ENCODE data around the gene SFT2D3. TPM values are rescaled to one million over a fixed set of nuclear protein-coding genes. Genes with fewer than 3 reads are reported as not detected.

Gene SFT2D3
- total RNA-seq, 1 donor from 2014 or later: 5.7 TPM

DNA sequence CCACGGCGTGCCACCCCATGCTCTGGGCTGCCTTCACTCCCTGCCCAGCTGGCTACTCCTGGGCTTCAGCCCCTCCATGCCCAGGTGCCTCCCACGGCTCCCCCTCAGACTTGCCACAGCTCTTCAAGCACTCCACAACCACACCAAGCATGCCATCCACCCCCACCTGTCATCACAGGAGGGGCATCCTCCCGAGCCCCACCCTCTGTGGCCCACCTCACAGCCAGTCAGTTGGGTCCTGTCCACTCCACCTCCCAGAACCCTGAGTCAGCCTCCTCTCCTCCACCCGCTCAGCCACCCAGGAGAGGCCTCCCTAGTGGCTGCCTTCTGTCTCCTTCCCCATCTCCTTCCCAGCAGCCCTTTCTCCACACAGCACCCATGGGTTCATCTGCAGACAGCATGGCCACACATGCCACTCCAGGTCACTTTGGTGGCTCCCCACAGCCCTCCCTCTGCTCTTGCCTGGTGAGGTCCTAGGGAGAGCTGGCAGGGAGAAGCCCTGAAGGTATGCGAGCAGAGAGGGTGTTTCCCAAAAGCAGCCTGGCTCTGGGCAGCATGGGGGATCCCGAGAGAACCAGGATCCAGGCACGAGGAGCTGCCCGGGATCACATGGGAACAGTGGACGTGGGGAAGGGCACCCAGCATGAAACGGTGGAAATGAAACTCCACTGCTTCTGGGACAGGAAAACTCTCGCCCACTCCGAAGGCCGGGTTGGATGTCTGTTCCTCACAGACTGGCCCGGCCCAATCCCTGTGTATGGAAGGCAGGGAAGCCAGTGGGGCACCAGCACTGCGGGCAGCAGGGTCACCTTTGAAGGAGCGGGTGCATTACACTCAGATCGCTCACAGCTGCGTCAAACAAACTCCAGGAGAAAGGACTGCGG is 28.7 kb upstream of the SFT2D3 start:
- TF ChIP-seq, protein P1, sequence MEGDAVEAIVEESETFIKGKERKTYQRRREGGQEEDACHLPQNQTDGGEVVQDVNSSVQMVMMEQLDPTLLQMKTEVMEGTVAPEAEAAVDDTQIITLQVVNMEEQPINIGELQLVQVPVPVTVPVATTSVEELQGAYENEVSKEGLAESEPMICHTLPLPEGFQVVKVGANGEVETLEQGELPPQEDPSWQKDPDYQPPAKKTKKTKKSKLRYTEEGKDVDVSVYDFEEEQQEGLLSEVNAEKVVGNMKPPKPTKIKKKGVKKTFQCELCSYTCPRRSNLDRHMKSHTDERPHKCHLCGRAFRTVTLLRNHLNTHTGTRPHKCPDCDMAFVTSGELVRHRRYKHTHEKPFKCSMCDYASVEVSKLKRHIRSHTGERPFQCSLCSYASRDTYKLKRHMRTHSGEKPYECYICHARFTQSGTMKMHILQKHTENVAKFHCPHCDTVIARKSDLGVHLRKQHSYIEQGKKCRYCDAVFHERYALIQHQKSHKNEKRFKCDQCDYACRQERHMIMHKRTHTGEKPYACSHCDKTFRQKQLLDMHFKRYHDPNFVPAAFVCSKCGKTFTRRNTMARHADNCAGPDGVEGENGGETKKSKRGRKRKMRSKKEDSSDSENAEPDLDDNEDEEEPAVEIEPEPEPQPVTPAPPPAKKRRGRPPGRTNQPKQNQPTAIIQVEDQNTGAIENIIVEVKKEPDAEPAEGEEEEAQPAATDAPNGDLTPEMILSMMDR (conservative IDR thresholded peaks at IDR 0.05; ENCODE audit: low read depth, low read length): no peak
- no peak for DNase-seq (ENCODE audit: low read depth)
- no peak overlapping the region for H3K4me3 ChIP-seq (ENCODE audit: low read depth, low read length)

DNA sequence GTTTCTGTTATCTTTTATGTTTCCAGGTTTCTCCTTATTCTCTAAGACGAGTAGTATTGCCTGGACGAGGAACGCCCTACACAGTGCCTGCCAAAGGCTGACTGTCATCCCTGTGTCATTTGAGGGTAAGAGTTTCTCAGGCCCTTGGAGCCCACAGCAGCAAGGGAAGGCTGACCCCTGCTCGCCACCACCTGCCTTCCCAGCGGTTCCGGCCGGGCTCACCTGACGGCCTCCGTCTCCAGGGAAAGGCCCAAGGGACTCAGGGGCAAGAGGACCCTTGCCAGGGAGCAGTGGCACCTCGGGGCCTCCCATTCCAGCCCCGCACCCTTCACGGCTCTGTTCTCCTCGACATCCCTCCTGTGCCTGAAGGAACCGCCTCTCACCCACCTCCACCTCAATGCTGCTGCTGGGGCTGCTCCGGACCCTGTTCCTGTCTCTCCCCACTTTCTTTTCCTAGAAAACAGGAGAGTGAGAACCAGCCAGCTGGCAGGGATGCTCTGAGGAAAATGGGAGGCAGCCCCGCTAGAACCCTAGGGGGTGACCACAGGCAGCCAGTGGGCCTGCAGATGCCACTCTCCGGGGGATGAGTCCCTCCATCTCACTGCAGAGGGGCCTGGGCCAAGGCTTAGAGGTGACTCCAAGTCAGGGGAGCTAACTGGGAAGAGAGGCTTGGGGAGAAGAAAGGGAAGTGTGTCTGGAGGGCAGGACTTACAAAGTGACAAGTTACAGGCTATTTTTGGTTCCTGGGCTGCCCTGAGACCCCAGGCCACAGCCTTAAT is 27.8 kb upstream of the SFT2D3 start:
- TF ChIP-seq, protein P1 (conservative IDR thresholded peaks at IDR 0.05; ENCODE audit: low read depth, low read length): no peak
- H3K4me3 ChIP-seq (ENCODE audit: low read depth, low read length): no peak overlapping the region
- DNase-seq (ENCODE audit: low read depth): no peak

DNA sequence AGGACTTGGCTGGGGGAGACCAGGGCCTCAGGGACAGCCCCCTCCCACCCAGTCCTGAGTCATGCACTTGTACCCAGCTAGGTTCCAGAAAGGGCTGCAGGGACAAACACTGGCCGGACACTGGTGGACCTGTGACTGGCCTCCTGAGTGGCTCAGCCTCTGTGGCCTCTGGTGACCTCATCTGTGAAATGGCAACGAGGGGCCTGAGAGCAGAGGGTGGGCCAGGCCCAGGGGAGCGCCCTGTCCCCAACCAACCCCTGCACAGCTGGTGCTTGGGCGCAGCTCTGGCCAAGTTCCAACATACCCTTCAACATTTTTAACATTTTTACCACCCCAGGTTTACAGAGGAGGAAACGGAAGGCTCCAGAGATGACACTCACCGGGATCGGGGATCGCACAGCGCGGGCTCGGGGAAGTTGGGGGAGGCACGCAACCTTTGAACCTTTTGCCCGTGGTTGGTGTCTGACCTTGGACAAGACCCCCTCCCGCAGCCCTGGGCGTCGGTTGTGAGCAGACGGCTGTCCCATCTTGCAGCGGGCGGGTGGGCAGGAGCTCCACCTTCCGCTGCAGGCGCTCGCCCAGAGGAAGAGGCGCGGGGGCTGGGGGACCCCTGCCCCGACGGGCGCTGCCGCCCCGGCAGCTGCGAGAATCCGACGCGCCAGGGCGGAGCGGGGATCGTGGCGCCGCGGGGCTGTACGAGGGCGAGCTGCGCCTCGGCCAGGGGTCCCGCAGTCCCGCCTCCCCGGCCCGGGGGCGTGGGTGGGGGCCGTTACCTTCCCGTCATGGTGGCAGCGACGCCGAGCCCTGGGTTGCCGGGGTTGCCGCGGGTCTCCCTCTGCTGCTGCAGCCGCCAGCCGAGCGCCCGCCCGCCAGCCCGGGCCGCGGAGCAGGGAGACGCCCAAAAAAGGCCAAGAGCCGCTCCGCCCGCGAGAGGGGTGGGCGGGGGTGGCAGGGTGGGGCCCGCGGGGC is 26.8 kb upstream of the SFT2D3 start:
- TF ChIP-seq, protein P1 (conservative IDR thresholded peaks at IDR 0.05; ENCODE audit: low read depth, low read length): no peak
- peak overlapping the region; percentile 37 for H3K4me3 ChIP-seq (ENCODE audit: low read depth, low read length)
- no peak for DNase-seq (ENCODE audit: low read depth)

DNA sequence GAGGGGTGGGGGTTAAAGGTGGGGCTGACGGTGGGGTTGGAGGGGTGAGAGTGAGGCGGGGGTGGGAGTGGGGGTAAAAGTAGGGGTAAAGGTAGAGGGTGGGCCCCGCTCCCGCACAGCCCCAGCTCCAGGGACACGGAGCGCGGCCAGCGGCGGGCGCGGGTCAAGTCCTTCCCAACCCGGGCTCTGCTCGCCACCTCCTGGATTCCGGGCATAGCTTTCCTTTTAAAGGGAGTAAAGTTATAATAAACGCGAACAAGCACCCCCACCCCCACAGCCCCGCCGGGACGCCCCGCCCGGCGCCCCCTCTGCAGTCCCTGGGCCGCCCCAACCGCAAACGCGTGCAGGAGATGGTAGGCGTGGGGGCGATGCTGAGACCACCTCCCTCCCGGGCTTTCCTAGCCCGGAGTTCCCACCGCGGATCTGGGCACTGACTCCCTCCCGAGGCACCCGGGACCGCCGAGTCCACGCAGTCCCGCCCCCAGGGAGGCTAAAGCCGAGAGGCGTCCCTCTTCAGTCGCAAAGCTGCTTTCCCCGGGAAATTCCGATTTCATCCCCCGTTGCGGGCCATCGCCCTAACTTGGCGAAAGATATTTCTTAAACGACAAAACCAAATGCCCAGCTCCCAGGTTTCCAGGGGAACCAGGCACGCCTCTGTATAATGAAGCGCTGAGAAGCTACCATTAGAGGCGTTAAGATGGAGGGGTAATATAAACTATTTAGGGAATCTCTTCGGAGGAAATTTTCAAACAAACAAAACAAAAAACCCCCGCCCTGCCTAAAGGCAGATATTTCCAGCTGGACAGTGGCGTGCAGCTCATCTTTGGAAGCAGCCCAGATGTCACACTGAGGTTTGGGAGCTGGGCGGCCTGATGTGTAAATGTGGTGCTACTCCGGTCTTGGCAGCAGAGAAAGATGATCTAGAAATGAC is 25.7 kb upstream of the SFT2D3 start, which contains the start of gene LIMS2:
LIMS2 (minus strand) TSS at position 200 of the 931 bp plus-strand sequence. CDS start 506 bp downstream, outside the sequence.
- no peak for DNase-seq (ENCODE audit: low read depth)
- H3K4me3 ChIP-seq (ENCODE audit: low read depth, low read length): peak within 1 kb of the TSS; percentile 54
- TF ChIP-seq, protein P1 (conservative IDR thresholded peaks at IDR 0.05; ENCODE audit: low read depth, low read length): peak; percentile 18

DNA sequence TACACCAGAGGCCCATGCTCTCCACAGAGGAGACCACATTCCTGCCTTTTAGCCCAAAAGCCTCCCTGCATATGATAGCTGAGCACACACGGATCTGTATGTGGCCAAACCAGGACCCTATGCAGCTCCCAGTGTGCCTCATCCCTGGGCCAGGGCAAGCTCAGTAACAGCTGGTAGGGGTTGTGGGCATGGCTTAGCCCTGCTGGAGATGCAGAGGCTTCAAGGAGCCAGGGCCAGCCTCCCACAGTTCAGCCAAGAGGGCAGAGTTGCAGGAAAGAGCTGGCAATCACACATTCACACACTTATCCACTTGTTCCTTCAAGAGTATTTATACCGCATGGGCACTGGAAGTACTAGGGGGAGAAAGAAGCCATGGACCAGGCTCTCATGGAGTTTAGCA is 24.4 kb upstream of the SFT2D3 start:
- no peak for DNase-seq (ENCODE audit: low read depth)
- TF ChIP-seq, protein P1 (conservative IDR thresholded peaks at IDR 0.05; ENCODE audit: low read depth, low read length): no peak
- H3K4me3 ChIP-seq (ENCODE audit: low read depth, low read length): no peak overlapping the region
